ENCODE measurements around the gene GP9.

GRCh38 chr3:129013491-129013891, 47.1 kb upstream of the GP9 start:
- TF ChIP-seq ATF2 (CRISPR knock-in tag; IDR thresholded peaks at IDR 0.05) (no peak), SMAD1 (IDR thresholded peaks at IDR 0.05; ENCODE audit: low read depth, low read length, partially characterized antibody) (no peak), EP300 (IDR thresholded peaks at IDR 0.05; ENCODE audit: low read length) (no peak), HDAC6 (IDR thresholded peaks at IDR 0.05; ENCODE audit: low read depth, low read length) (no peak), MYC (IDR thresholded peaks at IDR 0.05; ENCODE audit: low read depth, low read length) (no peak), MYC (CRISPR knock-in tag; IDR thresholded peaks at IDR 0.05; ENCODE audit: borderline replicate concordance, low read depth) (no peak), CHD2 (IDR thresholded peaks at IDR 0.05; ENCODE audit: low read depth, low read length) (no peak), ZBTB40 (IDR thresholded peaks at IDR 0.05) (no peak), ZBTB40 (CRISPR knock-in tag; IDR thresholded peaks at IDR 0.05) (no peak), MEF2D (tag; conservative IDR thresholded peaks at IDR 0.05; ENCODE audit: low read depth) (no peak), BCL6 (CRISPR knock-in tag; IDR thresholded peaks at IDR 0.05) (no peak), CTCF (IDR thresholded peaks at IDR 0.05 in 2 of 3, conservative IDR thresholded peaks at IDR 0.05 in 1 of 3; ENCODE audit: insufficient read depth in 2 of 3, low read depth in 1 of 3, low read length in 3 of 3) (no peak), HDAC2 (IDR thresholded peaks at IDR 0.05) (no peak), USF2 (CRISPR knock-in tag; IDR thresholded peaks at IDR 0.05) (peak; percentile 80), BDP1 (IDR thresholded peaks at IDR 0.05; ENCODE audit: insufficient read depth, insufficient read length) (no peak)
